B cell (primary cell): ENCODE measurements around the gene SLC6A18. TPM values are rescaled to one million over a fixed set of nuclear protein-coding genes. Genes with fewer than 3 reads are reported as not detected.

ENCODE experiments used
- ATAC-seq: fragments of 200-7000 bp; cut with Tn5 transposase; one replicate; pipeline ENCODE4 v1.10.0; 2021; ENCODE audit warnings: low read depth, mild to moderate bottlenecking, moderate number of reproducible peaks, moderate library complexity
- CTCF ChIA-PET: fragments of 350-600 bp; sonication (Branson Sonifier 250); formaldehyde crosslinking; loops from one replicate; lab custom pipeline; 2021; ENCODE audit warnings: antibody characterized with exemption, inconsistent platforms; lab: Charles Lee
- POLR2A ChIA-PET: fragments of 350-600 bp; sonication (Branson Sonifier 250); formaldehyde crosslinking; loops from one replicate; lab custom pipeline; 2021; ENCODE audit warnings: antibody characterized with exemption; lab: Charles Lee
- DNase-seq: peaks from one replicate; pipeline ENCODE4 v3.0.0; 2013
- H2AFZ ChIP-seq: 2 replicates; pipeline ENCODE4 v1.6.1; 2012; ENCODE audit warnings: mild to moderate bottlenecking, low read depth, low read length; ENCODE audit not compliant: insufficient read depth, poor library complexity, severe bottlenecking
- H3K27ac ChIP-seq, 2 donors: 1 replicate in 1 of 2; 2 replicates in 1 of 2; pipeline ENCODE4 v1.5.1; 2012 to 2013; ENCODE audit warnings: low read length in 2 of 2, mild to moderate bottlenecking in 2 of 2, moderate library complexity in 1 of 2
- H3K27me3 ChIP-seq, 4 experiments: fragments of 200-600 bp in 1 of 4; sonication (generic) in 1 of 4; replicated peaks in 1 of 4; 1 replicate in 2 of 4; 2 replicates in 2 of 4; pipeline versions ENCODE4 v1.6.1 to v1.7.0; 2013 to 2016; ENCODE audit warnings: low read length in 3 of 4, mild to moderate bottlenecking in 2 of 4, mixed read lengths in 1 of 4, moderate library complexity in 1 of 4; ENCODE audit not compliant: insufficient read depth in 4 of 4, control insufficient read depth in 3 of 4; ENCODE audit errors: control extremely low read depth in 1 of 4
- H3K36me3 ChIP-seq, 2 experiments: replicated peaks in 1 of 2; 1 replicate in 1 of 2; 2 replicates in 1 of 2; pipeline versions ENCODE4 v1.6.1 to v1.7.1; 2013; ENCODE audit warnings: low read length in 1 of 2; ENCODE audit not compliant: insufficient read depth in 2 of 2, control insufficient read depth in 1 of 2; ENCODE audit errors: control extremely low read depth in 1 of 2, extremely low read depth in 1 of 2
- H3K4me1 ChIP-seq, 2 donors: fragments of 200-600 bp in 1 of 2; sonication (generic) in 1 of 2; 1 replicate in 1 of 2; 2 replicates in 1 of 2; pipeline versions ENCODE4 v1.5.1 to v1.6.1; 2013 to 2017; ENCODE audit warnings: low read length in 2 of 2; ENCODE audit not compliant: control insufficient read depth in 2 of 2, insufficient read depth in 2 of 2
- H3K4me2 ChIP-seq: replicated peaks from 2 replicates; pipeline ENCODE3; 2012; ENCODE audit warnings: mild to moderate bottlenecking, low read depth, low read length; ENCODE audit not compliant: poor library complexity, severe bottlenecking
- H3K4me3 ChIP-seq, 5 experiments: fragments of 200-600 bp in 1 of 5; sonication (generic) in 1 of 5; 1 replicate in 3 of 5; 2 replicates in 2 of 5; pipeline versions ENCODE4 v1.5.1 to v1.7.0; 2011 to 2016; ENCODE audit warnings: low read length in 4 of 5, mild to moderate bottlenecking in 4 of 5, low read depth in 2 of 5, control low read depth in 1 of 5, moderate library complexity in 1 of 5; ENCODE audit not compliant: insufficient read depth in 1 of 5; ENCODE audit errors: control extremely low read depth in 1 of 5, extremely low read depth in 1 of 5
- H3K79me2 ChIP-seq: fragments of 200-600 bp; sonication (generic); one replicate; pipeline ENCODE4 v1.6.0; 2016; ENCODE audit warnings: low read length; ENCODE audit not compliant: control insufficient read depth, insufficient read depth
- H3K9ac ChIP-seq: fragments of 200-600 bp; sonication (generic); 2 replicates; pipeline ENCODE4 v1.6.1; 2017; ENCODE audit warnings: mild to moderate bottlenecking, low read length, moderate library complexity
- H3K9me3 ChIP-seq, 3 donors: one replicate each; pipeline versions ENCODE4 v1.6.1 to v1.7.1; 2013; ENCODE audit warnings: low read length in 2 of 3; ENCODE audit not compliant: control insufficient read depth in 2 of 3, insufficient read depth in 1 of 3; ENCODE audit errors: control extremely low read depth in 1 of 3
- H4K20me1 ChIP-seq: 2 replicates; pipeline ENCODE4 v1.6.0; 2012; ENCODE audit warnings: mild to moderate bottlenecking, low read length; ENCODE audit not compliant: insufficient read depth, control insufficient read depth, poor library complexity, severe bottlenecking
- H3K27ac Mint-ChIP-seq: one replicate; pipeline ENCODE4 v1.8.0; 2021; ENCODE audit warnings: mixed read lengths
- H3K27me3 Mint-ChIP-seq: one replicate; pipeline ENCODE4 v1.8.0; 2021; ENCODE audit warnings: mixed read lengths
- H3K4me1 Mint-ChIP-seq: one replicate; pipeline ENCODE4 v1.8.0; 2021; ENCODE audit warnings: mixed read lengths
- H3K4me3 Mint-ChIP-seq: one replicate; pipeline ENCODE4 v1.8.0; 2021; ENCODE audit warnings: mixed read lengths
- H3K9me3 Mint-ChIP-seq: one replicate; pipeline ENCODE4 v1.8.0; 2022; ENCODE audit warnings: mixed read lengths; ENCODE audit not compliant: insufficient read depth
- EZH2 ChIP-seq: IDR thresholded peaks from 2 replicates; pipeline ENCODE4 v1.6.1; 2012; ENCODE audit warnings: borderline replicate concordance, low read depth, mild to moderate bottlenecking, moderate library complexity, low read length; ENCODE audit not compliant: insufficient read depth, poor library complexity, severe bottlenecking
- WGBS: methylation state at CpG from one replicate; pipeline ENCODE4 v1.1.5; 2013; ENCODE audit warnings: missing lambda C conversion rate; ENCODE audit not compliant: insufficient coverage; 5-methylcytosine and 5-hydroxymethylcytosine counted together
- intact Hi-C: fragments of 100-400 bp; cut with micrococcal nuclease; formaldehyde crosslinking; loops from one replicate; pipeline ENCODE4 v1.10.0; 2022
- polyA plus RNA-seq: library from polyadenylated mRNA; depleted of rRNA; stranded (reverse); fragments of >200 nt; gene quantifications from 2 replicates; pipeline ENCODE4 v1.2.3, GENCODE V29; 2012
- total RNA-seq, 2 donors: library from RNA; stranded (reverse); fragments of 120-200 nt in 1 of 2; gene quantifications; 1 replicate in 1 of 2; 2 replicates in 1 of 2; pipeline versions ENCODE4 v1.2.3 to v1.2.4, GENCODE V29; 2013 to 2022
- TF ChIP-seq, protein P1 (sequence below): fragments of 200-600 bp; IDR thresholded peaks from one replicate; pipeline ENCODE4 v1.8.0; 2022; ENCODE audit warnings: antibody characterized with exemption, mild to moderate bottlenecking

SLC6A18 gene
- total and polyA plus RNA-seq, 2 donors (not counting 1 experiment from before 2014, with no cell fraction given) = not detected

DNA sequence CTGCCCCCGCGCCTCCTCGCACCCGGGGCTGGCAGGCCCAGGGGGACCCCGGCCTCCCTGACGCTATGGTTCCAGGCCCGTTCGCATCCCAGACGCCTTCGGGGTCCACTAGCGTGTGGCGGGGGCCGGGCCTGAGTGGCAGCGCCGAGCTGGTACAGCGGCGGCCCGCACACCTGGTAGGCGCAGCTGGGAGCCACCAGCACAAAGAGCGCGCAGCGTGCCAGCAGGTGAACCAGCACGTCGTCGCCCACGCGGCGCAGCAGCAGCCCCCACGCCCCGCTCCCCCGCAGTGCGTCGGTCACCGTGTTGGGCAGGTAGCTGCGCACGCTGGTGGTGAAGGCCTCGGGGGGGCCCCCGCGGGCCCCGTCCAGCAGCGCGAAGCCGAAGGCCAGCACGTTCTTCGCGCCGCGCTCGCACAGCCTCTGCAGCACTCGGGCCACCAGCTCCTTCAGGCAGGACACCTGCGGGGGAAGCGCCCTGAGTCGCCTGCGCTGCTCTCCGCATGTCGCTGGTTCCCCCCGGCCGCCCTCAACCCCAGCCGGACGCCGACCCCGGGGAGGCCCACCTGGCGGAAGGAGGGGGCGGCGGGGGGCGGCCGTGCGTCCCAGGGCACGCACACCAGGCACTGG is 69.1 kb downstream of the SLC6A18 start:
- no peak overlapping the region for H2AFZ ChIP-seq
- ATAC-seq (no peak), DNase-seq (peak; percentile 16)
- H4K20me1 ChIP-seq = no peaks in the 10 kb centered on the region
- Mint-ChIP-seq H3K27me3 (peaks cover 3% of the 10 kb centered on the region), H3K27ac (no peak overlapping the region), H3K4me1 (peaks cover 15% of the 10 kb centered on the region), H3K4me3 (no peak overlapping the region), H3K9me3 (no peaks in the 10 kb centered on the region)
- CTCF ChIA-PET = no interaction called here
- H3K9me3 ChIP-seq = no peaks in the 10 kb centered on the region
- no peaks in the 10 kb centered on the region for H3K79me2 ChIP-seq
- intact Hi-C loops = loop anchor here (2.0 kb wide), 1 partner anchor 50 kb away; the partner anchor contains the start of gene CLPTM1L
- H3K4me3 ChIP-seq = peak overlapping the region in 3 of 5 experiments; percentile 31 to 35 (median 33)
- TF ChIP-seq, protein P1, sequence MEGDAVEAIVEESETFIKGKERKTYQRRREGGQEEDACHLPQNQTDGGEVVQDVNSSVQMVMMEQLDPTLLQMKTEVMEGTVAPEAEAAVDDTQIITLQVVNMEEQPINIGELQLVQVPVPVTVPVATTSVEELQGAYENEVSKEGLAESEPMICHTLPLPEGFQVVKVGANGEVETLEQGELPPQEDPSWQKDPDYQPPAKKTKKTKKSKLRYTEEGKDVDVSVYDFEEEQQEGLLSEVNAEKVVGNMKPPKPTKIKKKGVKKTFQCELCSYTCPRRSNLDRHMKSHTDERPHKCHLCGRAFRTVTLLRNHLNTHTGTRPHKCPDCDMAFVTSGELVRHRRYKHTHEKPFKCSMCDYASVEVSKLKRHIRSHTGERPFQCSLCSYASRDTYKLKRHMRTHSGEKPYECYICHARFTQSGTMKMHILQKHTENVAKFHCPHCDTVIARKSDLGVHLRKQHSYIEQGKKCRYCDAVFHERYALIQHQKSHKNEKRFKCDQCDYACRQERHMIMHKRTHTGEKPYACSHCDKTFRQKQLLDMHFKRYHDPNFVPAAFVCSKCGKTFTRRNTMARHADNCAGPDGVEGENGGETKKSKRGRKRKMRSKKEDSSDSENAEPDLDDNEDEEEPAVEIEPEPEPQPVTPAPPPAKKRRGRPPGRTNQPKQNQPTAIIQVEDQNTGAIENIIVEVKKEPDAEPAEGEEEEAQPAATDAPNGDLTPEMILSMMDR = no peak
- TF ChIP-seq EZH2 = no peak
- peaks cover 0 to 10% (median 0%) of the 10 kb centered on the region in 4 experiments for H3K27me3 ChIP-seq
- 32% methylated on average over 69 of the region's 69 CpGs for WGBS
- peak overlapping the region; percentile 81 for H3K4me2 ChIP-seq
- peak overlapping the region; percentile 37 for H3K9ac ChIP-seq
- H3K4me1 ChIP-seq = peaks cover 11% of the 10 kb centered on the region in 2 donors
- H3K27ac ChIP-seq = no peak overlapping the region
- H3K36me3 ChIP-seq = no peaks in the 10 kb centered on the region
- POLR2A ChIA-PET = no interaction called here
